HG03064 (cell line): ENCODE results near the gene H6PD.

Source experiments
- ATAC-seq: cut with Tn5 transposase; IDR thresholded peaks from one replicate; pipeline ENCODE4 v1.9.1; 2021; ENCODE audit warnings: low read depth; ENCODE audit not compliant: unreplicated experiment

H6PD gene

GRCh38 chr1:9234223-9235095 is at the start of gene H6PD:
TSS of gene H6PD (plus strand) at chr1:9234774. CDS start at chr1:9244935, 10,161 bp downstream.
- ATAC-seq = peak; percentile 59

- ATAC-seq = no peak
These were observed 48.3 kb upstream of the H6PD start for GRCh38 chr1:9186082-9186859.

GRCh38 chr1:9187004-9187403 is 47.6 kb upstream of the H6PD start:
- no peak for ATAC-seq

DNA sequence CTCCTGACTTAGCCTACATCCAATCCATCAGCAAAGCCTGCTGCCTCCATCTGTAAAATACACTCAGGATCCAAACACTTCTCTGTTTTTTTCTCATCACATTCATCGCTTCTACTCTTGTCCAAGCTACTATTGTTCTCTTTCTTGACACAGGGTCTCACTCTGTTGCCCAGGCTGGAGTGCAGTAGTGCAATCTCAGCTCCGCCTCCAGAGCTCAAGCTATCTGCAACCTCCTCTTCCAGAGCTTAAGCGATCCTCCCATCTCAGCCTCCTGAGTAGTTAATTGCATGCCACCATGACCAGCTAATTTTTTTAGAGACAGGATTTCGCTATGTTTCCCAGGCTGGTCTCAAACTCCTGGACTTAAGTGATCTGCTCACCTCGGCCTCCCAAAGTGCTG is 44.3 kb upstream of the H6PD start:
- no peak for ATAC-seq

DNA sequence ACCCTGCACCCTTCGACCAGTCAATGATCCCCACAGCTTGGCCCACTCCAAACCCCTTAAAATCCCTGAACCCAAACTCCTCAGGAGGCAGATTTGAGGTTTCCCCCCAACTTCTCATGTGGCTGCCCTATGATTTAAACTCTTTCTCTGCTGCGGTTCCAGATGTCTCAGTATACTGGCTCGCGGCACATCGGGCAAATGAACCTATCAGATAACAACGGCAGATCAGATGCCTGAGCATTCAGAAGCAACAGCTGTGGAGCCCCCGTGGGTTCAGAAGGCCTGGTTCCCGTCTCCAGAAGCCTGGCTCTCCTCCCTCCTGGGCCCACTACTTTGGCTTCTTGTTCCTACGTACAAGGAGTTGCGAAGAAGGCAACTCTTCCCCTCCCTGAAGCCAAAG is 43.3 kb upstream of the H6PD start:
- no peak for ATAC-seq

DNA sequence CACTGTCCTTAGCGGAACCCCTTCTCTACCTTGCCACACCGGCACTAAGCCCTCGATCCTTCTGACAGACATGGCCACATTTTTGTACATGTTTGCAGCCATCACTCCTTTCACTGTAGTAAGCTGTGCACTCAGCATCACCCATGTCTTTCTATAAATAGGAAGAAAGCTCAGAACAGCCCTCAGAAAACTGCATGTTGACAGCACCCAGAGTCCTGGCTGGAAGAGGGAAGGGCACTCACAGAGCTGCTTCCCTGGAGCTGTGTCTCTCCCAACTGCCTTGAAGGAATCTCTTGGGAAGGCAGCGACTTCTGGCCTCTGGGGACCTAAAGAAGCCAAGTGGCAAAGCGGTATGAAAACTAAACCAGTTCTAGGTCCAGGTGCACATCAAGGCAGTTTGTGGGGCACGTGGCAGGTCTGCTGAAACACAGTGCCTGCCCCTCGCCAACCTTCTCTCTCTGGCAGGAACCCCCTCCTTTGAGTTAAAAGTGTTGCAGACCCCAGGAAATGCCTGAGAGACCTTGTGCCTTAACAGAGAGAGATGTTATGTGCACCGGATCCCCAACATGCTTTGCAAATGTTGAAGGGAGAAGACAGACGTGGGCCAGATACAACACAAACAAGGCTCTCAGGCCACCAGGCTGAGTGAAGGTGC is 41.9 kb upstream of the H6PD start:
- no peak for ATAC-seq

DNA sequence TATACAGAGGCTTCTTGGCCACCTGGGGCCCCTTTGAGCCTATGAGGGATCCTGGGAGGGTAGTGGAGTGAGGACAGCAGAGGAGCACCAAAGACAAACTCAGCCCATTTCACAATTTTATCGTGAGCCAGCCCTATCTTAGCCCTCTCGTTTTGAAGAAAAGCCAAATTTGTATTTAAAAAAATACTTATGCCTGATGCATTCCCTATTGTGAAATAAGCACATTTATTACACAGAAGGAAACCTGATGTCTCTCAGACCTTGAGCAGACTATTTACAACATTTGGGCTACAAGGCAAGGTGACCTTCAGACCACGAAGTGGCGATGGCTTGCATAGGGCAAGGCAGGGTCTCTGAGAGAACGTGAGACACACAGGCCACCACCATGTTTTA is 41.3 kb upstream of the H6PD start:
- no peak for ATAC-seq

DNA sequence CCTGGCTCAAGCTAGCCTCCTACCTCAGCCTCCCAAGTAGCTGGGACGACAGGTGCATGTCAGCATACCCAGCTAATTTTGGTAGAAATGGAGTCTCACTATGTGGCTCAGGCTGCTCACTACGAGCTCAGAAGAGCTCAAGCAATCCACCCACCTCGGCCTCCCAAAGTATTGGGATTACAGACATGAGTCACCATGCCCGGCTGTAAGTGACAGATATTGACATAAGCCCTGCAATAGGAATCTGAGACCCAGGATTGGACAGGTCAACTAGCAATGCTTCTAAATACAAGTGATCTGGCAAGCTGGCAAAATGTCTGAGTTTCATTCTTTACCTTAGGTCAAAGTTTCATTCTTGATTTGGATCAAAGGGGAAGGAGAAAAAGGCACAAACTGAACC is 40.5 kb upstream of the H6PD start:
- ATAC-seq = no peak

DNA sequence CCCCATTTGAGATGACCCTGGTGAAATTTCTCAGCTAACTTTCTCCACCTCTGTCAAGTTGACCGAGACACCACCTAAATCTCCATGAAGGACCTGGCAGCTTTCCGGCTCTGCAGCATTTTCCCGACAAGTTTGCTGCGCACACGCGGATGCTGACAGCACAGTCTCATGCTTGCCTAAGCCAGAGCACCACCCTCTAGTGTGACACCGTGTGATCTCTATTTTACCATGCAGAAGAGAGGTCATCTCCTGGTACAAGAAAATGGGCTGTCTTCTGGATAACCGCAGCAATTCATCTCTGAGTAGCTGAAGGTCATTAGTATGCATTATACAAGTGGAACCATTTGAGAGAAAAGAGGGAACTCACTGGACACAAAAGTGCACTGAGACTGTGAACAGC is 38.9 kb upstream of the H6PD start:
- ATAC-seq = no peak

- no peak for ATAC-seq
These were observed 38.2 kb upstream of the H6PD start for GRCh38 chr1:9196129-9197040.

GRCh38 chr1:9197186-9198099 is 37.1 kb upstream of the H6PD start:
- no peak for ATAC-seq

- ATAC-seq = no peak
These were observed 35.8 kb upstream of the H6PD start for GRCh38 chr1:9198538-9199361.

DNA sequence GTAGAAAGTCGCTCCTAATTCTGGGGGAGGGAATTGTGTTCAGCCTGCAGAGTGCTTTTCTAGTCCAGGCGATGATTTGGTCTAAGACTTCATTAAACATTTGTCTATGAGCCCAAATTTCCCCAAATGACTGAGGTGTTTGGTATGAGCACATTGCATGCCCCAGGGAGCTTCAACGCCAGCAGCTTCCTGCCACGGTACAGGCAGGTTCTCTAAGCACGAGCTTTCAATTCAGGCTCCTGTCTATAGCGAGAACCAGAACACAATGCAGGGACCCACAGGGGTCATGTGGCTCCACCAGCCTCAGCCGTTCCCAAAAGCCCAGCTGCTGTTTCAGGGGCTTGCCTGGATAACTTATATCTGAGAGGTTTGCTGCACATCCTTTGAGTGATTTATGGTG is 34.1 kb upstream of the H6PD start:
- ATAC-seq = no peak

DNA sequence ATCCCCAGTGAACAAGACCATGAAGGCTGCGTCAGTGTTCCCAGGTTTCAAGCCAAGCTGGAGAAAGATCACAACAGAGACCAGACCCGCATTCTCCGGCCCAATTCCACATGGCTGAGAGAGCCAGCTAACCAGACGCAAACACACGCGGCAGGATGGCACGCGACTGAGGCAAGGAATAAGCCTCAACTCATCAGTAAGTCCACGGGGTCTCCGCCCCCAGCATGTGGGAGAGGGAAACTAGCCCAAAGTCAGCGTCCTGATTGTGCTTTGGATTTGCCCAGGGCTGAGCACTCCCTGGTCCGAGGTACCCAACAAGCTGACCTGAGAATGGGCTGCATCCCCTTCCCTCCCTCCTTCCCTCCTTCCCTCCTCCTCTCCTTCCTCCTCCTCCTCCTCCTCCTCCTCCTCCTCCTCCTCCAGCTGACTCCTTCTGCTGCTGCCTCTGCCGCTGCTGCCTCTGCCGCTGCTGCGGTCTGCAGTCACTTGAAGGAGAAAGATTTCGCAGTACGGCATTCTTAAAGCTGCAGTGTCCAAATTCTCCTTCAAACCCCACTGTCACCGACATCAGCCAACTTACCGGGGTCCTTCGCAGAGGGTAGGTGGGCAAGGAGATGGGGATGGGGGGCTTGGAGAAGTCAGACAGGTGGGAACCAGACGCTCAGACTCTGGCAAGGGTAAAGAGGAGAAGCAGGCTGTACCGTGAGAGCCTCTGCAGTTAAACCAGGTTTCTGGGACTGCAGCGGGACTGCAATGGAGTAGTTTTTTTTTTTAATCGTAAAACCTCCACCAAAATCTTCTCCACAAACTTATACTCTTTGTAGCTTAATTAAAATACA is 33.0 kb upstream of the H6PD start:
- no peak for ATAC-seq

DNA sequence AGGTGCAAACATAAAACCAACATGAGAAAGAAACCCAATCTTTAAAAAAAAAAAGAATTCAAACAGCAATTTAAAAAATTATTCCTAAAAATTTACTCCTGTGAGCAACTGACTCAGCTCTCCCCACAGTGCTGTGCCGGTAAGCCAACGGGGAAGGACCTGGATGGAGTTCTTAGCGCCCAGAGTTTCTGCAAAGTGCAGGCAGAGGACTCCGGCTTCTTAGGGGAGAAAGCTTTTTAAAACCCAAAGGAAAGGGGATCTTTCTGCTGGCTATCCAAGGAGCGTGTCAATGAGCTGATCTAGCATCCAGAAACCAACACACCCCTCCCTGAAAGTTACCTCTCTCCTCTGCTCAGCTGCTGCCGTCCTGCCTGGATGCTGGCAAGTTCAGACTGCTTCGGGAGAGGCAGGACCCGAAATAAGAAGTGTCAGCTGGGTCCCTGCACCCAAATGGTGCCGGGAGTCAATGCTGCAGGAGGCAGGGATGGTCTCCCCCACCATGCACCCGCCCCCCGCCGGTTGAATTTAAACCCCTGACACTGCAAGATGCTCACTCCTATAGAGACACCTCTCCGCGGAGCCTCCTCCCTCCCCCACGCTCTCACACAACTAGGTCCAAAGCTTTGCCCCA is 32.2 kb upstream of the H6PD start:
- no peak for ATAC-seq

GRCh38 chr1:9203511-9203982 is 31.0 kb upstream of the H6PD start:
- ATAC-seq = no peak

- ATAC-seq = no peak
These were observed 30.3 kb upstream of the H6PD start for GRCh38 chr1:9204156-9204720.
